Body of pancreas (tissue), 4 donors: ENCODE data around the gene C6orf163.

ENCODE experiments used
- CTCF ChIP-seq, 7 experiments: fragments of 450-650 bp in 4 of 7; fragments of 200-600 bp in 3 of 7; sonication (generic) in 3 of 7; IDR thresholded peaks; one replicate each; pipeline ENCODE4 v1.5.1; 2016 to 2019; ENCODE audit warnings: antibody characterized with exemption in 7 of 7
- POLR2A ChIP-seq, 3 donors: fragments of 450-650 bp; IDR thresholded peaks; one replicate each; pipeline ENCODE4 v1.6.1; 2016; ENCODE audit warnings: antibody characterized with exemption in 3 of 3, mild to moderate bottlenecking in 2 of 3

GRCh38 chr6:87407561-87407900 is 62.9 kb downstream of the C6orf163 start:
- TF ChIP-seq CTCF (IDR thresholded peaks at IDR 0.05) (no peak), POLR2A (IDR thresholded peaks at IDR 0.05) (no peak)
